Chondrocyte (in vitro differentiated cells): ENCODE data around the gene OPRL1. TPM values are rescaled to one million over a fixed set of nuclear protein-coding genes. Genes with fewer than 3 reads are reported as not detected.

Experiments
- DNase-seq: peaks from one replicate; pipeline ENCODE4 v3.0.0; 2021; ENCODE audit warnings: mixed read lengths, low spot score
- H3K27ac Mint-ChIP-seq: one replicate; pipeline ENCODE4 v1.8.0; 2021; ENCODE audit warnings: mild to moderate bottlenecking, moderate library complexity, mixed read lengths; ENCODE audit not compliant: unreplicated experiment
- H3K27me3 Mint-ChIP-seq: 2 replicates; pipeline ENCODE4 v1.8.0; 2021; ENCODE audit warnings: low read depth, mixed read lengths
- H3K36me3 Mint-ChIP-seq: 2 replicates; pipeline ENCODE4 v1.8.0; 2021; ENCODE audit warnings: low read depth, mixed read lengths
- H3K4me1 Mint-ChIP-seq: 2 replicates; pipeline ENCODE4 v1.8.0; 2021; ENCODE audit warnings: low read depth, mild to moderate bottlenecking, mixed read lengths
- H3K4me3 Mint-ChIP-seq: one replicate; pipeline ENCODE4 v1.8.0; 2021; ENCODE audit warnings: mild to moderate bottlenecking, moderate library complexity, mixed read lengths; ENCODE audit not compliant: unreplicated experiment
- H3K9me3 Mint-ChIP-seq: 2 replicates; pipeline ENCODE4 v1.8.0; 2021; ENCODE audit warnings: low read depth, mixed read lengths
- CTCF ChIP-seq: fragments of 200-600 bp; sonication (generic); IDR thresholded peaks from 2 replicates; pipeline ENCODE4 v1.5.0; 2021; ENCODE audit warnings: antibody characterized with exemption, mild to moderate bottlenecking, moderate library complexity
- microRNA-seq: library from miRNA; unstranded; fragments of <30 nt; microRNA quantifications from one replicate; pipeline ENCODE4 v1.2.0, GENCODE V29; 2020; ENCODE audit warnings: borderline number of aligned reads
- total RNA-seq: library from RNA; stranded (reverse); gene quantifications from 3 replicates; pipeline ENCODE4 v1.2.1, GENCODE V29; 2021

Gene OPRL1
- total RNA-seq, 1 donor from 2014 or later, result 3.2 TPM

DNA sequence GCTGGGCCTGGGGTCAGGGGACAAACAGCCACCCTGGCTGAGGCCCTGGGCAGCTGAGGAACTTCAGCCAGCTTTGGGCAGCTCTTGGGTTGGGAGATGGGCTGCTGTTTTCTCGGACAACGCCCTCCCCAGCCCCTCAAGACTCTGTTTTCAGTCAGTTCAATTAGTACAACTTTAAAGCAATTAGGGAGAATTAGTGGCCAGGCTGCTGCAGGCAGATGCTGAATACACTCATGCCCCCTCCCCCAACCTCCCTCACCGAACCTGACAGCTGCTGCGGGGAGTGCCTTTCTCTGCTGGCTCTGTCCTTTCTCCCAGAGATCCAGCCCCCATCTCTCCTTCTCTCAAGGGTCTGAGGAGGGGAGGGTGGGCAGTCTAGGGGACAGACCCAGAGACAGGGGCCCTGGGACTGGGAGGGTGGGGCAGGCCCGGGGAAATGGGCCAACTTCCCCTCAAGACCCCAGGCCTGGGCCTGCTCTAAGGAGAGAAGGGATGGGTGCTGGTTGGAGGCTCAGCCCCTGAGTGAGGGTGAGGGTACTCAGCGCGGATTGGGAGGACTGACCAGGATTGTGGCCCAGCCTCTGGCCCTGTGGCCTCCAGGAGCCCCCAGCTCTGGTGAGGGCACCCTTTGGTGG lies 66.5 kb downstream of the OPRL1 start:
- Mint-ChIP-seq H3K36me3 (peaks cover 2% of the 10 kb centered on the region), H3K9me3 (peaks cover 5% of the 10 kb centered on the region), H3K4me1 (no peaks in the 10 kb centered on the region), H3K27ac (no peak overlapping the region), H3K27me3 (peaks cover 28% of the 10 kb centered on the region), H3K4me3 (no peak overlapping the region)
- no peak for TF ChIP-seq CTCF
- DNase-seq, result no peak

DNA sequence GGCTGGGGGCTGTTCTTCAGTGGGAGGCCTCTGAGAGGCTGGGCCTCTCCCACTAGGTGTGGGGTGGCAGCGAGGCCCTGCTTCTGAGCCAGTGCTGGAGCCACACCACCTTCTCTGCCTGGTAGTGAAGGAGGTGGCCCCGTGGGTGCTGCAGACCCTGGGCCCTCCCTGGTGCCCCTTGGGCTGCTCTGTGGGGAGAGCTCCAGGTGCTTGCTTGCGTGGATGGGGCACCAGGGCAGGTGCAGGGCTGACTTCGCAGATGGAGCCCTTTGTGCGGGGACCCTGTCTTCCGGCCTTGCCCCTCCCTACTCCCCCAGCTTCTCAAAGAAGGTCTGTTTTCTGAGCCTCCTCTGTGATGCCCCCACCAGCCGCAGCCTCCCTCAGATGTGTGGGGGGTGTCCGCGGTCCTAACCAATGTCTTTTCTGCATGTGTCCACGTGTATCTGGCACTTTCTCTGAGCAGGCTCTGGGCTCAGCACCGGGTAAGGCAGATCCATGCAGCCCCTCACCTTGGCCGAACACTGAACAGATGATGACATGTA lies 67.1 kb downstream of the OPRL1 start:
- H3K27ac Mint-ChIP-seq, result no peak overlapping the region
- H3K4me1 Mint-ChIP-seq, result no peaks in the 10 kb centered on the region
- no peak for TF ChIP-seq CTCF
- H3K4me3 Mint-ChIP-seq, result no peak overlapping the region
- H3K9me3 Mint-ChIP-seq, result peaks cover 5% of the 10 kb centered on the region
- peaks cover 2% of the 10 kb centered on the region for H3K36me3 Mint-ChIP-seq
- no peak for DNase-seq
- H3K27me3 Mint-ChIP-seq, result peaks cover 28% of the 10 kb centered on the region

DNA sequence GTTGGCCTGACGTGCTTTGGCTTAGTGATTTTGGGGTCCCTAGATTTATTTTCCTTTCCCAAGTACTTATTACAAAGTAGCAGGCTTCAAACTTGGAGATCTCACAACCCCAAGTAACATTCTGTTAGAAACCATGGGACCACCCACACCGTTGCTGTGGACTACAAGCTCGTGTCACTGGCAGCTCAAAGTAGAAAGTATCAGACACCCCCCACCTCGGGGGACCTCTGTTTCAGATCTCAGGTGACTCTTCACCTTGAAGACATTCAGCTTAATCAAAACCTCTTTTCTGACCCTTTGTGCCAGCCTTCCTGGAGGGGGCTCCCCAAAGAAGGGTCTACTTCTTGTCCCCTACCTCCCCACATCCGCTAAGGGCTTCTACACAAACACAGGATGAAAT lies 68.7 kb downstream of the OPRL1 start:
- Mint-ChIP-seq H3K36me3 (peaks cover 2% of the 10 kb centered on the region), H3K9me3 (peaks cover 5% of the 10 kb centered on the region), H3K4me3 (no peak overlapping the region), H3K27me3 (peaks cover 15% of the 10 kb centered on the region), H3K4me1 (no peaks in the 10 kb centered on the region), H3K27ac (no peak overlapping the region)
- no peak for TF ChIP-seq CTCF
- peak; percentile 36 for DNase-seq

GRCh38 chr20:64149141-64149540 lies 69.3 kb downstream of the OPRL1 start:
- peak; percentile 79 for DNase-seq
- no peaks in the 10 kb centered on the region for H3K4me1 Mint-ChIP-seq
- peaks cover 2% of the 10 kb centered on the region for H3K36me3 Mint-ChIP-seq
- TF ChIP-seq CTCF, result no peak
- peaks cover 5% of the 10 kb centered on the region for H3K9me3 Mint-ChIP-seq
- no peak overlapping the region for H3K27ac Mint-ChIP-seq
- H3K27me3 Mint-ChIP-seq, result peaks cover 15% of the 10 kb centered on the region
- no peak overlapping the region for H3K4me3 Mint-ChIP-seq

DNA sequence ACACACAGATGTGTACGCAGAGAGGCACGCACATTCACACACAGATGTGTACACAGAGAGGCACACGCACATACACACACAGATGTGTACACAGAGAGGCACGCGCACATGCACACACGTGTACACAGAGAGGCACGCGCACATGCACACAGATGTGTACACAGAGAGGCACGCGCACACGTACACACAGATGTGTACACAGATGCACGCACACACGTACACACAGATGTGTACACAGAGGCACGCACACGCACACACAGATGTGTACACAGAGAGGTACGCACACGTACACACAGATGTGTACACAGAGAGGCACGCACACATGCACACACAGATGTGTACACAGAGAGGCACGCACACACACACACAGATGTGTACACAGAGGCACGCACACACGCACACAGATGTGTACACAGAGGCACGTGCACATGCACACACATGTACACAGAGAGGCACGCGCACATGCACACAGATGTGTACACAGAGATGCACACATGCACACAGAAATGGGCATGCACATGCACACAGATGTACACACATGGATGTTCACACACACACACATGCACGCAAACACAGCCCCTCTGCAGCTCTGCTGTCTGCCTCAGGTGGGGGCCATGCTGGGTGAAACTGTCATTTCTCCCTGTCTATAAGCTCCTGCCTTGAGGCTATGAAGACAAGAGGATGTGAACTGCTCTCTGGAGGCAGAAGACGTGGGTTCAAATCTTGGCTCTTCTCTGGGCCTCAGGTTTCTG lies 70.1 kb downstream of the OPRL1 start:
- no peak for TF ChIP-seq CTCF
- Mint-ChIP-seq H3K36me3 (peaks cover 2% of the 10 kb centered on the region), H3K27me3 (peaks cover 15% of the 10 kb centered on the region), H3K27ac (no peak overlapping the region), H3K4me3 (no peak overlapping the region), H3K4me1 (no peaks in the 10 kb centered on the region), H3K9me3 (peaks cover 2% of the 10 kb centered on the region)
- DNase-seq, result peak; percentile 55

Small RNA genes within 50 kb of the gene (microRNA-seq; reads per million reads assigned to microRNA genes)
- gene MIR6813, result not detected

Other genes starting within 250 kb of the OPRL1 start
- gene ZBTB46, start 248.8 kb upstream of the OPRL1 start, total RNA-seq, result 5.9 to 8.3 TPM (median 6.0 TPM) in 3 replicates
- not detected in 3 replicates for gene ABHD16B, start 218.6 kb upstream of the OPRL1 start, total RNA-seq
- 102 to 141 TPM (median 138 TPM) in 3 replicates for gene TPD52L2, start 214.8 kb upstream of the OPRL1 start, total RNA-seq
- gene DNAJC5, start 185.0 kb upstream of the OPRL1 start, total RNA-seq, result 44.2 to 46.6 TPM (median 45.1 TPM) in 3 replicates
- gene UCKL1, start 123.7 kb upstream of the OPRL1 start, total RNA-seq, result 24.3 to 27.5 TPM (median 27.2 TPM) in 3 replicates
- 36.5 to 44.3 TPM (median 37.2 TPM) in 3 replicates for gene ZNF512B, start 110.2 kb upstream of the OPRL1 start, total RNA-seq
- 3.8 to 4.7 TPM (median 4.3 TPM) in 3 replicates for gene SAMD10, start 100.4 kb upstream of the OPRL1 start, total RNA-seq
- gene PRPF6, start 99.0 kb upstream of the OPRL1 start, total RNA-seq, result 49.0 to 56.6 TPM (median 49.5 TPM) in 3 replicates
- 0.77 to 3.3 TPM (median 0.97 TPM) in 3 replicates for gene C20orf204, start 43.9 kb upstream of the OPRL1 start, total RNA-seq
- 2.1 to 2.8 TPM (median 2.3 TPM) in 3 replicates for gene SOX18, start 30.4 kb upstream of the OPRL1 start, total RNA-seq
- 57.1 to 59.2 TPM (median 57.6 TPM) in 3 replicates for gene TCEA2, start 16.9 kb upstream of the OPRL1 start, total RNA-seq
- 15.7 to 18.5 TPM (median 18.1 TPM) in 3 replicates for gene RGS19, start 564 bp upstream of the OPRL1 start, total RNA-seq
- 0.55 to 1.4 TPM in 2 of 3 replicates, not detected in the other for gene LKAAEAR1, start 4.3 kb downstream of the OPRL1 start, total RNA-seq
- gene NPBWR2, start 27.5 kb downstream of the OPRL1 start, total RNA-seq, result not detected in 3 replicates
- gene MYT1, start 84.4 kb downstream of the OPRL1 start, total RNA-seq, result not detected in 3 replicates
- 31.5 to 48.2 TPM (median 38.1 TPM) in 3 replicates for gene PCMTD2, start 175.7 kb downstream of the OPRL1 start, total RNA-seq